ENCODE data around the gene NCL. TPM values are rescaled to one million over a fixed set of nuclear protein-coding genes. Genes with fewer than 3 reads are reported as not detected.
A peak's percentile ranks its signal among the peaks of the same experiment; 100 is the strongest.
"Not testable (repeated sequence)": the region's sequence is repeated elsewhere in the genome, so short reads cannot be mapped to it uniquely, and the experiment has no call there.

NCL gene
- total RNA-seq, 1 donor from 2014 or later = 295 TPM

- Histone ChIP-seq H3K4me3 (no peak overlapping the region), H3K27ac (no peak overlapping the region), H3K9me3 (peaks cover 4% of the 10 kb centered on the region), H3K27me3 (ENCODE audit: low read depth) (peaks cover 5% of the 10 kb centered on the region), H3K36me3 (no peaks in the 10 kb centered on the region), H3K4me1 (peaks cover 17% of the 10 kb centered on the region)
- intact Hi-C loops (cut with DNase I) = no loop called here
- DNase-seq = peak; percentile 11
- ATAC-seq = no peak
- TF ChIP-seq CTCF (IDR thresholded peaks at IDR 0.05) = no peak
Observed at GRCh38 chr2:231409776-231410175, 54.5 kb downstream of the NCL start.

GRCh38 chr2:231408304-231408703 lies 56.0 kb downstream of the NCL start:
- H3K9me3 ChIP-seq = not testable (repeated sequence)

GRCh38 chr2:231407686-231408085 lies 56.6 kb downstream of the NCL start:
- DNase-seq; H3K9me3 ChIP-seq; H3K27me3 ChIP-seq (ENCODE audit: low read depth); intact Hi-C loops (cut with DNase I); H3K36me3 ChIP-seq; H3K27ac ChIP-seq; H3K4me3 ChIP-seq; ATAC-seq: not testable (repeated sequence)
- H3K4me1 ChIP-seq = peaks cover 16% of the 10 kb centered on the region

More at GRCh38 chr2:231408304-231408703, 56.0 kb downstream of the NCL start:
- H3K27ac ChIP-seq; DNase-seq; ATAC-seq; H3K4me3 ChIP-seq; H3K27me3 ChIP-seq (ENCODE audit: low read depth); intact Hi-C loops (cut with DNase I); H3K36me3 ChIP-seq: not testable (repeated sequence)
- peaks cover 17% of the 10 kb centered on the region for H3K4me1 ChIP-seq

- ATAC-seq; intact Hi-C loops (cut with DNase I): not testable (repeated sequence)
Observed at GRCh38 chr2:231405601-231406367, 58.5 kb downstream of the NCL start.

GRCh38 chr2:231404183-231404578 lies 60.1 kb downstream of the NCL start:
- intact Hi-C loops (cut with DNase I) = not testable (repeated sequence)
- peaks cover 21% of the 10 kb centered on the region for H3K4me1 ChIP-seq

More at GRCh38 chr2:231405601-231406367, 58.5 kb downstream of the NCL start:
- DNase-seq; H3K36me3 ChIP-seq; H3K27ac ChIP-seq; H3K27me3 ChIP-seq (ENCODE audit: low read depth); H3K4me3 ChIP-seq; H3K4me1 ChIP-seq; H3K9me3 ChIP-seq: not testable (repeated sequence)
- peak; percentile 54 for TF ChIP-seq CTCF (IDR thresholded peaks at IDR 0.05)

More at GRCh38 chr2:231404183-231404578, 60.1 kb downstream of the NCL start:
- not testable (repeated sequence) for H3K9me3 ChIP-seq; H3K27me3 ChIP-seq (ENCODE audit: low read depth); H3K36me3 ChIP-seq; DNase-seq; H3K27ac ChIP-seq; H3K4me3 ChIP-seq; ATAC-seq

Other genes with a start within 250 kb of the NCL start
- 80.0 TPM for gene B3GNT7, start 68.8 kb downstream of the NCL start, total RNA-seq
- 4.4 TPM for gene NMUR1, start 66.0 kb upstream of the NCL start, total RNA-seq
- not detected for gene TEX44, start 128.4 kb upstream of the NCL start, total RNA-seq
- gene PTMA, start 244.0 kb upstream of the NCL start, total RNA-seq = 729 TPM

All from lower lobe of right lung (tissue), 2 donors.